SK-N-SH treated with all-trans-retinoic acid at 6 μM for 48 hours (cell line): ENCODE data around the gene GRM4.

Experiments
- ATAC-seq: fragments of 200-7000 bp; cut with Tn5 transposase; 3 replicates; pipeline ENCODE4 v1.9.1; 2020; ENCODE audit warnings: mild to moderate bottlenecking, moderate library complexity
- ARNTL ChIP-seq: fragments of 450-650 bp; formaldehyde crosslinking; IDR thresholded peaks from 2 replicates; pipeline ENCODE4 v1.5.0; 2020; ENCODE audit warnings: low read depth, mild to moderate bottlenecking, moderate library complexity, borderline replicate concordance
- BACH2 ChIP-seq: fragments of 250-450 bp; sonication (Bioruptor Pico); IDR thresholded peaks from 2 replicates; pipeline ENCODE4 v1.9.0; 2021; ENCODE audit warnings: mild to moderate bottlenecking, borderline replicate concordance
- CSDC2 ChIP-seq: fragments of 250-450 bp; sonication (Bioruptor Pico); IDR thresholded peaks from 2 replicates; pipeline ENCODE4 v1.5.0; 2020; ENCODE audit warnings: mild to moderate bottlenecking, moderate library complexity
- ESRRG ChIP-seq: fragments of 250-450 bp; sonication (Bioruptor Pico); IDR thresholded peaks from 2 replicates; pipeline ENCODE4 v1.6.1; 2021; ENCODE audit warnings: mild to moderate bottlenecking
- GLIS3 ChIP-seq: fragments of 250-450 bp; sonication (Bioruptor Pico); IDR thresholded peaks from 2 replicates; pipeline ENCODE4 v1.5.0; 2020; ENCODE audit warnings: mild to moderate bottlenecking, moderate library complexity
- OSR1 ChIP-seq: fragments of 250-450 bp; sonication (Bioruptor Pico); IDR thresholded peaks from 2 replicates; pipeline ENCODE4 v1.8.0; 2022; ENCODE audit warnings: moderate library complexity, mild to moderate bottlenecking, inconsistent platforms
- PPARA ChIP-seq: fragments of 250-450 bp; sonication (Bioruptor Pico); IDR thresholded peaks from 2 replicates; pipeline ENCODE4 v1.5.0; 2020; ENCODE audit warnings: mild to moderate bottlenecking, borderline replicate concordance
- RARB ChIP-seq: fragments of 250-450 bp; sonication (Bioruptor Pico); IDR thresholded peaks from 2 replicates; pipeline ENCODE4 v1.8.0; 2021; ENCODE audit warnings: mild to moderate bottlenecking, moderate library complexity
- SNAI2 ChIP-seq: fragments of 250-450 bp; sonication (Bioruptor Pico); IDR thresholded peaks from 2 replicates; pipeline ENCODE4 v1.5.0; 2020; ENCODE audit warnings: mild to moderate bottlenecking, moderate library complexity
- TCF4 ChIP-seq: fragments of 250-450 bp; sonication (Bioruptor Pico); IDR thresholded peaks from 2 replicates; pipeline ENCODE4 v1.8.0; 2021; ENCODE audit warnings: mild to moderate bottlenecking, moderate library complexity, borderline replicate concordance
- TOX ChIP-seq: fragments of 250-450 bp; sonication (Bioruptor Pico); IDR thresholded peaks from 2 replicates; pipeline ENCODE4 v1.8.0; 2021; ENCODE audit warnings: mild to moderate bottlenecking, moderate library complexity, borderline replicate concordance
- ZC3H10 ChIP-seq: fragments of 250-450 bp; sonication (Bioruptor Pico); IDR thresholded peaks from 2 replicates; pipeline ENCODE4 v1.5.1; 2021; ENCODE audit warnings: mild to moderate bottlenecking, moderate library complexity
- ZFP3 ChIP-seq: fragments of 250-450 bp; sonication (Bioruptor Pico); IDR thresholded peaks from 2 replicates; pipeline ENCODE4 v1.5.0; 2020; ENCODE audit warnings: mild to moderate bottlenecking, moderate library complexity
- ZNF565 ChIP-seq: fragments of 450-650 bp; formaldehyde crosslinking; conservative IDR thresholded peaks from 2 replicates; pipeline ENCODE4 v1.5.0; 2020; ENCODE audit warnings: low read depth, mild to moderate bottlenecking, moderate library complexity
- ZNF70 ChIP-seq: fragments of 450-650 bp; formaldehyde crosslinking; IDR thresholded peaks from 2 replicates; pipeline ENCODE4 v1.5.0; 2020; ENCODE audit warnings: mild to moderate bottlenecking, moderate library complexity
- ZNF8 ChIP-seq: fragments of 450-650 bp; formaldehyde crosslinking; IDR thresholded peaks from 2 replicates; pipeline ENCODE4 v1.5.0; 2020; ENCODE audit warnings: mild to moderate bottlenecking, moderate library complexity
- TF ChIP-seq, protein P1 (sequence below): fragments of 250-450 bp; sonication (Bioruptor Pico); IDR thresholded peaks from 2 replicates; pipeline ENCODE4 v1.5.1; 2020; ENCODE audit warnings: low read depth, mild to moderate bottlenecking, moderate library complexity
- TF ChIP-seq, protein P2 (sequence below): fragments of 250-450 bp; sonication (Bioruptor Pico); IDR thresholded peaks from 2 replicates; pipeline ENCODE4 v1.5.0; 2020; ENCODE audit warnings: mild to moderate bottlenecking, moderate library complexity
- TF ChIP-seq, protein P3 (sequence below): fragments of 250-450 bp; sonication (Bioruptor Pico); IDR thresholded peaks from 2 replicates; pipeline ENCODE4 v1.8.0; 2021; ENCODE audit warnings: low read depth, mild to moderate bottlenecking, moderate library complexity, borderline replicate concordance
- TF ChIP-seq, protein P4 (sequence below): fragments of 250-450 bp; sonication (Bioruptor Pico); IDR thresholded peaks from 2 replicates; pipeline ENCODE4 v1.5.1; 2021; ENCODE audit warnings: mild to moderate bottlenecking, moderate library complexity

The GRM4 gene

DNA sequence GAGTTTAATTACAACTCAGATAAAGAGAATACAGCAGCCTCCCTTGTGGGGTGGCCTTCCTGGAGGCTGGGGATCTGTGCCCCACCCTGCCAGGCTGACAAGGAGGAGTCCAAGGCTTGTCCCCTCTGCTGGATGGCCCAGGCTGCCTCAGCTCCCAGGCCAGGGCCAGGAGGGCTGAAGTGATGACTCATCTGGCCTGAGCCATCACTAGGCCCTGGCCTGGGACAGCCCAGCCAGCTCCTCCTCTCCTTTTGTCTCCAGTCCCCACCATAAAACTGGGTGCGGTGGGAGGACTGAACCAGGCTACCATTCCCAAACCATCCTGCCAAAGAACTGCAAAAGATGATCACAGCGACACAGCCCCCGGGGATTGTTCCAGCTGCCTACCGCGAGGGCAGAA lies 15.0 kb downstream of the GRM4 start:
- ATAC-seq = peak; percentile 40; the same call in 1 of the 3 replicates
- TF ChIP-seq RARB (CRISPR knock-in tag) = no peak
- no peak for TF ChIP-seq ZFP3 (CRISPR knock-in tag)
- TF ChIP-seq CSDC2 (CRISPR knock-in tag) = no peak
- TF ChIP-seq ZNF8 = no peak
- TF ChIP-seq, protein P1, sequence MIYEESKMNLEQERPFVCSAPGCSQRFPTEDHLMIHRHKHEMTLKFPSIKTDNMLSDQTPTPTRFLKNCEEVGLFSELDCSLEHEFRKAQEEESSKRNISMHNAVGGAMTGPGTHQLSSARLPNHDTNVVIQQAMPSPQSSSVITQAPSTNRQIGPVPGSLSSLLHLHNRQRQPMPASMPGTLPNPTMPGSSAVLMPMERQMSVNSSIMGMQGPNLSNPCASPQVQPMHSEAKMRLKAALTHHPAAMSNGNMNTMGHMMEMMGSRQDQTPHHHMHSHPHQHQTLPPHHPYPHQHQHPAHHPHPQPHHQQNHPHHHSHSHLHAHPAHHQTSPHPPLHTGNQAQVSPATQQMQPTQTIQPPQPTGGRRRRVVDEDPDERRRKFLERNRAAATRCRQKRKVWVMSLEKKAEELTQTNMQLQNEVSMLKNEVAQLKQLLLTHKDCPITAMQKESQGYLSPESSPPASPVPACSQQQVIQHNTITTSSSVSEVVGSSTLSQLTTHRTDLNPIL (CRISPR knock-in tag) = no peak
- TF ChIP-seq OSR1 = no peak
- TF ChIP-seq PPARA (CRISPR knock-in tag) = no peak
- no peak for TF ChIP-seq TOX (CRISPR knock-in tag)
- TF ChIP-seq, protein P2, sequence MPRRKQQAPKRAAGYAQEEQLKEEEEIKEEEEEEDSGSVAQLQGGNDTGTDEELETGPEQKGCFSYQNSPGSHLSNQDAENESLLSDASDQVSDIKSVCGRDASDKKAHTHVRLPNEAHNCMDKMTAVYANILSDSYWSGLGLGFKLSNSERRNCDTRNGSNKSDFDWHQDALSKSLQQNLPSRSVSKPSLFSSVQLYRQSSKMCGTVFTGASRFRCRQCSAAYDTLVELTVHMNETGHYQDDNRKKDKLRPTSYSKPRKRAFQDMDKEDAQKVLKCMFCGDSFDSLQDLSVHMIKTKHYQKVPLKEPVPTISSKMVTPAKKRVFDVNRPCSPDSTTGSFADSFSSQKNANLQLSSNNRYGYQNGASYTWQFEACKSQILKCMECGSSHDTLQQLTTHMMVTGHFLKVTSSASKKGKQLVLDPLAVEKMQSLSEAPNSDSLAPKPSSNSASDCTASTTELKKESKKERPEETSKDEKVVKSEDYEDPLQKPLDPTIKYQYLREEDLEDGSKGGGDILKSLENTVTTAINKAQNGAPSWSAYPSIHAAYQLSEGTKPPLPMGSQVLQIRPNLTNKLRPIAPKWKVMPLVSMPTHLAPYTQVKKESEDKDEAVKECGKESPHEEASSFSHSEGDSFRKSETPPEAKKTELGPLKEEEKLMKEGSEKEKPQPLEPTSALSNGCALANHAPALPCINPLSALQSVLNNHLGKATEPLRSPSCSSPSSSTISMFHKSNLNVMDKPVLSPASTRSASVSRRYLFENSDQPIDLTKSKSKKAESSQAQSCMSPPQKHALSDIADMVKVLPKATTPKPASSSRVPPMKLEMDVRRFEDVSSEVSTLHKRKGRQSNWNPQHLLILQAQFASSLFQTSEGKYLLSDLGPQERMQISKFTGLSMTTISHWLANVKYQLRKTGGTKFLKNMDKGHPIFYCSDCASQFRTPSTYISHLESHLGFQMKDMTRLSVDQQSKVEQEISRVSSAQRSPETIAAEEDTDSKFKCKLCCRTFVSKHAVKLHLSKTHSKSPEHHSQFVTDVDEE (CRISPR knock-in tag) = no peak
- TF ChIP-seq, protein P3, sequence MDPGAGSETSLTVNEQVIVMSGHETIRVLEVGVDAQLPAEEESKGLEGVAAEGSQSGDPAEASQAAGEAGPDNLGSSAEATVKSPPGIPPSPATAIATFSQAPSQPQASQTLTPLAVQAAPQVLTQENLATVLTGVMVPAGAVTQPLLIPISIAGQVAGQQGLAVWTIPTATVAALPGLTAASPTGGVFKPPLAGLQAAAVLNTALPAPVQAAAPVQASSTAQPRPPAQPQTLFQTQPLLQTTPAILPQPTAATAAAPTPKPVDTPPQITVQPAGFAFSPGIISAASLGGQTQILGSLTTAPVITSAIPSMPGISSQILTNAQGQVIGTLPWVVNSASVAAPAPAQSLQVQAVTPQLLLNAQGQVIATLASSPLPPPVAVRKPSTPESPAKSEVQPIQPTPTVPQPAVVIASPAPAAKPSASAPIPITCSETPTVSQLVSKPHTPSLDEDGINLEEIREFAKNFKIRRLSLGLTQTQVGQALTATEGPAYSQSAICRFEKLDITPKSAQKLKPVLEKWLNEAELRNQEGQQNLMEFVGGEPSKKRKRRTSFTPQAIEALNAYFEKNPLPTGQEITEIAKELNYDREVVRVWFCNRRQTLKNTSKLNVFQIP (CRISPR knock-in tag) = no peak
- TF ChIP-seq, protein P4, sequence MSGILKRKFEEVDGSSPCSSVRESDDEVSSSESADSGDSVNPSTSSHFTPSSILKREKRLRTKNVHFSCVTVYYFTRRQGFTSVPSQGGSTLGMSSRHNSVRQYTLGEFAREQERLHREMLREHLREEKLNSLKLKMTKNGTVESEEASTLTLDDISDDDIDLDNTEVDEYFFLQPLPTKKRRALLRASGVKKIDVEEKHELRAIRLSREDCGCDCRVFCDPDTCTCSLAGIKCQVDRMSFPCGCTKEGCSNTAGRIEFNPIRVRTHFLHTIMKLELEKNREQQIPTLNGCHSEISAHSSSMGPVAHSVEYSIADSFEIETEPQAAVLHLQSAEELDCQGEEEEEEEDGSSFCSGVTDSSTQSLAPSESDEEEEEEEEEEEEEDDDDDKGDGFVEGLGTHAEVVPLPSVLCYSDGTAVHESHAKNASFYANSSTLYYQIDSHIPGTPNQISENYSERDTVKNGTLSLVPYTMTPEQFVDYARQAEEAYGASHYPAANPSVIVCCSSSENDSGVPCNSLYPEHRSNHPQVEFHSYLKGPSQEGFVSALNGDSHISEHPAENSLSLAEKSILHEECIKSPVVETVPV = no peak
- no peak for TF ChIP-seq ZNF565

DNA sequence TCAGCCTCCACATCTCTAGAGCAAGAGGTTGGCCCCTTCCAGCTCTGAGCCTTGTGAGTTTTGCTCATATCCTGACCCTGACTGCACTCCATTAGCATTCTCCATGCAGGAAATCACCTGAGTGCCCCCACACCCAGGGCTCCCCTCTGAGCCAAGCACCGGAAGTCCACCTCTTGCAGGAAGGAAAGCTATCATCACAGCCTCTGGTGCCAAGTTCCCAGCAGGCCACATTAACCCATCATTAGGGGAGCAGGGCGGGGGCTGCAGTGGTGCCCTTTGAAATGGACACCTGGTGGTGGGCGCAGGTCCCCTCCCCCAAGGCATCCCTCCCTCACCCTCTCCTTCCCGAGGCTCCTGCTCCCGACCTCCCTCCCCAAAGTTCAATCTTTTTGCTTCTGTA lies 16.1 kb downstream of the GRM4 start:
- no peak for ATAC-seq
- TF ChIP-seq ZC3H10 (no peak), ARNTL (no peak), TOX (CRISPR knock-in tag) (no peak)

DNA sequence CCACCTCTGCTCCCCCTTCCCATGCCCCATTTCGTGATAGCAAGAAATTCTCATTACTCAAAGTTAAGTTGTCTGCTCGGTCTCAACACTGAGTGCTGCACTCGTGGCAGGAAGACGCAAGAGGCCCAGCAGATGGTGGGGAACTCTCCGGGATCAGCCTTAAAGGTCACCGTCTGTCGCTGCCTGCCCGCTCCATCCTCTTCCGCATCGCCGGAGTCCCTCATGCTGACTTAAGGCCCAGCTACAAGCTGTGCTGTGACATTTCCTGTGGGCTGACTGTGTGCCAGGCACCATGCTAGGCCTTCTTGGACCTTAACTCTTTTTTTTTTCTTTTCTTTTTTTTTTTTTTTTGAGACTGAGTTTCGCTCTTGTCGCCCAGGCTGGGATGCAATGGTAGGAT lies 17.8 kb downstream of the GRM4 start:
- TF ChIP-seq ZNF565 (no peak), ZNF70 (CRISPR knock-in tag) (no peak), SNAI2 (CRISPR knock-in tag) (no peak), TCF4 (CRISPR knock-in tag) (no peak), PPARA (CRISPR knock-in tag) (no peak), GLIS3 (CRISPR knock-in tag) (no peak), ESRRG (no peak), RARB (CRISPR knock-in tag) (no peak), ZFP3 (CRISPR knock-in tag) (no peak), ZC3H10 (no peak), BACH2 (CRISPR knock-in tag) (no peak), CSDC2 (CRISPR knock-in tag) (no peak), ZNF8 (no peak), OSR1 (no peak), TOX (CRISPR knock-in tag) (no peak), ARNTL (no peak)
- TF ChIP-seq, protein P2 (CRISPR knock-in tag) = no peak
- TF ChIP-seq, protein P4 = no peak
- TF ChIP-seq, protein P1 (CRISPR knock-in tag) = no peak
- TF ChIP-seq, all 23 proteins: peak for 0
- no peak for ATAC-seq
